GM21390 (cell line): Measurements from ENCODE around the gene UPK3A.
A peak's percentile ranks its signal among the peaks of the same experiment; 100 is the strongest.

Source experiments
- ATAC-seq: cut with Tn5 transposase; IDR thresholded peaks from one replicate; pipeline ENCODE4 v1.9.1; 2021; ENCODE audit not compliant: unreplicated experiment

Gene UPK3A

GRCh38 chr22:45308391-45308956, 23.7 kb downstream of the UPK3A start:
- ATAC-seq: no peak

DNA sequence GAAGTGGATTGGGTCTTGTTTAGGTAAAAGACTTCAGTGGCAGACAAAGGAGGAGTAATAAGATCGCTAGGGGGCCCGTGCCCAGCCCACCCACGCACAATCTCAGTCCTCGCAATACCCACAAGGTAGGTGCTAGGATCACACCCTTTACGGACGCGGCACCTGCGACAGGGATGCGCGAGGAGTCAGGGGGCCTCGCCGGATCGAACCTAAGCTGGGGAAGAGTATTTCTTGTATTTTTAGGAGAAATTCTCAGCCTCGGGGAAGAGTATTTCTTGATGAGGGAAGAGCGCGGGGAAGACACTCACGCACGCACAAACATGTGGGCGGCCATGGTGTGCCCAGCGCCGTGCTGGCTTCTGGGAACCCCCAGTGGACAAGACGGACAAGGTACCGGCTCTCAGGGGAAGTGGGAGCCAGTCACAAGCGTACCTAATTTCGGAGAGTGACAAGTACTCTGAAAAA, 24.2 kb downstream of the UPK3A start:
- no peak for ATAC-seq

- ATAC-seq: peak; percentile 73
Observed at GRCh38 chr22:45309422-45310227, 24.9 kb downstream of the UPK3A start, which contains the start of gene FAM118A. Gene FAM118A, plus strand, starts transcription at chr22:45309934. Its CDS starts 12,446 bp downstream, at chr22:45322380.

DNA sequence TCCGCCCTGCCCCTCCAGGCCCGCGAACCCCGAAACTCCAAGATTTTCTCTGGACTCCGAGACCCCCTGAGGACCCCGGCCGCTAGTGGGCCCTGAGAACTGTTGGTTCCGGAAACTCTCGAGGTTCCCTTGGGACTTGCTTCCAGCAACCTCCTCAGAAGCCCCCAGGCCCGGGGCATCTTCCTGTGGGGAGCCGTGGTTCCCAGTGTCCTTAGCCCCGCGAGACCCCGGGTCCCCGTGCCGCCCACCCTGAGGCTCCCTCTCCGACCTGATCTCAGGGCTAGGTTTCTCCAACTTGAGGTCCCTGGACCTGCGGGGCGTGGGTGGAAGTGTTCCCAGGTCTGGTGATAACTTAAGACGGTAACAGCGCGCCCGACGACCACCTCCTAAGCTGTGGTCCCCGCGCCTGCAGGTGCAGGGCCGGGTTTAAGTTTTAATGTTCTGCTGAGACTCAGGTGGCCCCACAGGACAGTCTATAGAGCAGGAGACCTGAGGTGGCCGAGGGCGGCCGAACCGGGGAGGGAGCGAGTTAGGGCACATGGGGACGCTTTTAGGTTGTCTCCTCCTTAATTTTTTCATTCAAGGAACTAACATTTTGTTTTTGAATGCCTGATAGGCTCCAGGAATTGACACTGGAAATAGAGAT, 25.7 kb downstream of the UPK3A start:
- ATAC-seq: no peak

DNA sequence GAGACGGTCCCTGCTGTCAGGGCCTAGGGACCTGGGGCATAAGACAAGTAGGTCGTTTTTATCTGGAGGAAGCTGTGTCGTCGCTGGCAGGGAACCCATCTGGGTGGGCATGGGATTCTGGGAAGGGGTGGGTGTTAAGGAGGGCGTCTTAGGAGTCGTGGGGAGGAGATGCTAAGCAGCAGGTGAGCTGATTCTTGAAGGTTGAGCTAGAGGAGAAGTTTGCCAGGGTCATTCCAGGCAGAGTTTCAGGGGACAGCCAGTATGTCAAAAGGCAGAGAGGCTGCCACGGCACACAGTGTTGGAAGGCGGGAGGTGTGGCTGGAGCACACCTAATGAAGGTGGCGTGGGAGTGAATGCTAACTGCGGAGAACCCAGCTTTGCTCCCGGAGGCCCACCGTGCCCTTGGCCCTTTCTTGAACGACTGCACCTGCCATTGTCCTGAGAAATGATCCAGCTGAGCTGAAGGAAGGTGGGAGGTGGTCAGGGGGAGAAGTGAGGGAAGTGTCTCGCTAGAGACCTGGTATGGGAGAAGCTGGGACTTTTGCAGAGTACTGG, 26.3 kb downstream of the UPK3A start:
- ATAC-seq: no peak

DNA sequence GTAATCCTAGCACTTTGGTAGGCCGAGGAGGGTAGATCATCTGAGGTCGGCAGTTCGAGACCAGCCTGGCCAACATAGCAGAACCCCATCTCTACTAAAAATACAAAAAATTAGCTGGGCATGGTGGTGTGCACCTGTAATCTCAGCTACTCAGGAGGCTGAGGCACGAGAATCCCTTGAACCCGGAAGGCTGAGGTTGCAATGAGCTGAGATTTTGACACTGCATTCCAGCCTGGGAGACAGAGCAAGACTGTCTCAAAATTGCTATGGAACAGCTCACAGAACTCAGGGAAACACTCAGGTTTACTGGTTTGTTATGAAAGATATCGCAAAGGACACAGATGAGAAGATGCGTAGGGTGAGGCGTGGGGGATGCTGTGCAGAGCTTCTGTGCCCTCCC, 27.7 kb downstream of the UPK3A start:
- ATAC-seq: no peak

- ATAC-seq: no peak
Observed at GRCh38 chr22:45312856-45313255, 28.1 kb downstream of the UPK3A start.

DNA sequence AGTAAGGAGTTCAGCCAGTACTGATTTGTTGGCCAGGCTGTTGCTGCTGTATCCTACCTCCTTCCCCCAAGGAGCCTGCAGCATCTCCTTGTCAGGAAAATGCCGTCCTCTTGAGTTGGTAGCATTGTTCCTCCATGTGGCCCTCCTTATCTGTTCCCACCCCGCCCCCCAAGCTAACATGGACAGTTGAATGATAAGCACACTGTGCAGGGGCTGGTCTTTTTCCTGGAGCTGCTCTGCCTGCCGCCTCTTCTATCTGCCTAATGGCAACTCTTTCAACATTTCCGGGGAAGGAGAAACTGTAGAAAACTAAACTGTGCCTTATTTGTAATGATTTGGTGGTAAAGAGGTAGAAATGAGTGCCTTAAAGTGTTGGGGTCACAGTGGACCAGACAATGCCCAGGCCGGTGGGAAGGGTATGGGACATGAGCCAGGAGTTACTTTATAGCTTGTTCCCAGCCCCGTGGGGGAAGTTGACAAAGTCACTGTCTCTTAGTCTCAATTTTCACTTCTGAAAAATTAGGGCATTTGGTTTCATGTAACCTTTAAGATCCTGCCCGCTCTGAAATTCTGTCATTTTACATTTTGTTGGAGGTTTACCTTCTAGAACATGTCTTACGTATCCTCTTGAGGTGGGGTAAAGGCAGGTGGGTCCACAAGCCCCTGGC, 29.4 kb downstream of the UPK3A start:
- no peak for ATAC-seq

GRCh38 chr22:45314786-45315185, 30.0 kb downstream of the UPK3A start:
- no peak for ATAC-seq

GRCh38 chr22:45316796-45317526, 32.2 kb downstream of the UPK3A start:
- no peak for ATAC-seq

GRCh38 chr22:45317551-45318167, 32.9 kb downstream of the UPK3A start:
- no peak for ATAC-seq

GRCh38 chr22:45318168-45318557, 33.4 kb downstream of the UPK3A start:
- no peak for ATAC-seq

- no peak for ATAC-seq
Observed at GRCh38 chr22:45318558-45319323, 34.0 kb downstream of the UPK3A start.

- no peak for ATAC-seq
Observed at GRCh38 chr22:45319324-45319685, 34.6 kb downstream of the UPK3A start.

GRCh38 chr22:45320357-45320976, 35.7 kb downstream of the UPK3A start:
- no peak for ATAC-seq

DNA sequence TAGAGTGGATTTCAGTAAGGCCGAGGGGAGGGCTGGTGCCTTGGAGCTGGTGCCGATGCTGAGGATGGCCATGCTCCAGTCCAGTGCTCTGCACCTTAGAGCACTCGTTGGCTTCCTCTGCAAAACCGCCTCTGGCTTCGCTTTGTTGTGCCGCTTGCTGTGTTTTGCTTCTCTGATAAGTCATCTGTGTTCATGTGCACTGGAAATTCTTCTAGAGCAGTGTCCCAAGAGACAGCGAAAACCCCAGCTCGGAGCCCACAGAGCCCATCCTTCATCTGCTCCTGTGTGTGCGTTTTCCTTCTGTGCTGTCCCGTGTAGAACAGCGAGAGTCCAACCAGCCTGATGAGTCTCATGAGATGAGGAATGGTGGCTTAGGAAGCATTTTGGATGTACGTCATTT, 37.1 kb downstream of the UPK3A start:
- no peak for ATAC-seq

DNA sequence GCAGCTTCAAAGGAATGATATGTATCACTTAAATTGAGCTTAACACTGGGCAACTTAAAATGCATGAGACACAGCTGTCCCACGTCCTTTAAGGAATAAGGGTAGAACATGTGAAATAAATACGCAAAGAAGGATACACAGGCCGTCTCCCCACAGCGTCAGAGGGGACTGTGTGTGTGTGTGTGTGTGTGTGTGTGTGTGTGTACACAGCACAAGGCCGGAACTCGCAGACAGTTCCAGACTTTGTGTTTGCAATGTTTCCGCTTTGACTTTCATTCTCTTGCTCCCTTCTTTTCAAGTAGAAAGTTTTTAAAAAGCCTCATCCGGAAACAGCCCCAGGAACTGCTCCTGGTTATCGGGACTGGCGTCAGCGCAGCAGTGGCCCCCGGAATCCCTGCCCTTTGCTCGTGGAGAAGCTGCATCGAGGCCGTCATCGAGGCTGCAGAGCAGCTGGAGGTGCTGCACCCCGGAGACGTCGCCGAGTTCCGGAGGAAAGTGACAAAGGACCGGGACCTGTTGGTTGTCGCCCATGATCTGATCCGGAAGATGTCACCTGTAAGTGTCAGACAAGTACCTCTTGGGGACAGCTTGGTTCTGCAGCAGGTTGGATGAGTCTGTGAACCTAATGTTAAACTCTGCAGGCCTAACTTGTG, 38.2 kb downstream of the UPK3A start:
- ATAC-seq: no peak

DNA sequence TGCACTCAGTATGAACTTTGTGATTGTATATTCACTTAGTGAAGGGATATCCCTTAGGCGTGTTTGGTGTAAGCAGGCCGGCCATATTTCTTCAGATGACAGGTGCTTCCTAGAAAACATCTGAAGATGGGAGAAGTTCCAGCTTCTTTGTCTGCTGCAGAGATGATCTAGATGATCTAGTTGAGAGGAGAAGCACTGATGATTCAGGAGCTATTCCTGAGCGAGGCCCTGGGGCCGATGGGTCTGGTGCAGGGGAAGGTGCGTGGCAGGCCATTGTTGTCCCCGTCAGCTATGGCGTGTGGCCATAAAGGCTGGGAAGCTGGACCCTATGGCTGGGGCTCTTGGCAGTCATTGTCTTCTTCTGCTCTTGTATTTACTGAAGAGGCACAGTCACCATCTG, 38.9 kb downstream of the UPK3A start:
- no peak for ATAC-seq
